GM18861 (cell line): ENCODE measurements around the gene PACSIN2.
"Not testable (repeated sequence)": the region's sequence is repeated elsewhere in the genome, so short reads cannot be mapped to it uniquely, and the experiment has no call there.

ENCODE experiments used
- ATAC-seq: cut with Tn5 transposase; IDR thresholded peaks from one replicate; pipeline ENCODE4 v1.9.1; 2021; ENCODE audit not compliant: unreplicated experiment

PACSIN2 gene

DNA sequence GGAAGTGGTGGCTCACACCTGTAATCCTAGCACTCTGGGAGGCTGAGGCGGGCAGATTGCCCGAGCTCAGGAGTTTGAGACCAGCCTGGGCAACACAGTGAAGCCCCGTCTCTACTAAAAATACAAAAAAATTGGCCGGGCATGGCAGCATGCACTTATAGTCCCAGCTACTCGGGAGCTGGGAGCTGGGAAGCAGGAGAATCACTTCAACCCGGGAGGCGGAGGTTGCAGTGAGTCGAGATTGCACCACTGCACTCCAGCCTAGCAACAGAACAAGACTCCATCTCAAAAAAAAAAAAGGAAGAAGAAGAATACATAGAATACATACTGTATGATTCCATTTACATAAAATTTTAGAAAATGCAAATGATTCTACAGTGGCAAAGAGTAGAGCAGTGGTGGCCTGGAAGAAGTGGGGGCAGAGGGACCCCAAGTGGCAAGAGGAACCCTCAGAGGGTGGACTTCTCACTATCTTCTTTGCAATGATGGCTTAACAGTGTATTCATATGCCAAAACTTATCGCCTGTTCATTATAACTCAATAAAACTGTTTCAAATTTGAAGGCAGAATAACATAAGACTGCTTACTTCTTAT, 22.0 kb downstream of the PACSIN2 start:
- no peak for ATAC-seq

DNA sequence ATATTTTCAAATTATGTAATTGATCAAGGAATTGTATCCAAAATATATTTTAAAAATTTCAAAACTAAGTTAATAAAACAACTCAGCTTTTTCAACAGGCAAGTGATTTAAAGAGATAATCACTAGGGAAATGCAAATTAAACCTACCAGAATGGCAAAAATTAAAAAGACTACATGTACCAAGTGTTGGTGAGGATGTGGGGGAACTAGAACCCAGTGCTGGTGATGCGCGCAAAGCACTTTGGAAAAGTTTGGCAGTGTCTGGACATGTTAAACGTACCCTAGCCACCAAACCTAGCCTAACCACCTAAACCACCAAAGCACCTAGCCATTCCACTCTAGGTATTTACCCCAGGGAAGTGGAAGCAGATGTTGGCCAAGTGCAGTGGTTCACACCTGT, 22.9 kb downstream of the PACSIN2 start:
- ATAC-seq, result no peak

DNA sequence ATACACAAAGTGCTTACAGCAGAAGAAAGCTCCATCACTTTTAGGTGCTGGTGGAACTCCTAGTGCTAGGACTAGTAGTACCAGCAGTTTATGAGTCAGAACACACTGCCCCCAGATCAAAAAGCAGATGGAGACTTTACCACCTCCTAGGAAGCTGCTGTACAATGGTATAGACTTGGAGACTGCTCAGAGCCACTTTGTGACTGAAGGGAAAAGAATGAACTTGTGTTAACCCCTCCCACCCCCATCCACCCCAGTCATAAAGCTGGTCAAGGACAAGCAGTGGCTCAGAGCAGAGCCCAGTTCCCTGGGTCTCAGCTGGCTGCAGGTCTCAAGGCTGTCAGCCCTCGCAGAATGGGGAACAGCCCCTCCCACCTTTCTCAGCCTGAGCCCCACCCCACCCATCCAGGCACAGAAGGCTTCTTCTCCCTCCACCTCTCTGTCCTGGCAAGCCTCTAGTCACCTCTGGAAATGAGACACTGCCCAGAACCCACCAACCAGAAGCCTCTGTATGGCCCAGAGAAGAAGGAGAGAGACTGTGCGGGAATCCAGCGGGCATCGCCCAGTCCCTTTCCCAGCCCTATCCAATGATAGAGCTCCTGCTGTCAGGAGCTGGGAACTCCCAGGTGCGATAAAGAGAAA, 23.8 kb downstream of the PACSIN2 start:
- ATAC-seq, result no peak

DNA sequence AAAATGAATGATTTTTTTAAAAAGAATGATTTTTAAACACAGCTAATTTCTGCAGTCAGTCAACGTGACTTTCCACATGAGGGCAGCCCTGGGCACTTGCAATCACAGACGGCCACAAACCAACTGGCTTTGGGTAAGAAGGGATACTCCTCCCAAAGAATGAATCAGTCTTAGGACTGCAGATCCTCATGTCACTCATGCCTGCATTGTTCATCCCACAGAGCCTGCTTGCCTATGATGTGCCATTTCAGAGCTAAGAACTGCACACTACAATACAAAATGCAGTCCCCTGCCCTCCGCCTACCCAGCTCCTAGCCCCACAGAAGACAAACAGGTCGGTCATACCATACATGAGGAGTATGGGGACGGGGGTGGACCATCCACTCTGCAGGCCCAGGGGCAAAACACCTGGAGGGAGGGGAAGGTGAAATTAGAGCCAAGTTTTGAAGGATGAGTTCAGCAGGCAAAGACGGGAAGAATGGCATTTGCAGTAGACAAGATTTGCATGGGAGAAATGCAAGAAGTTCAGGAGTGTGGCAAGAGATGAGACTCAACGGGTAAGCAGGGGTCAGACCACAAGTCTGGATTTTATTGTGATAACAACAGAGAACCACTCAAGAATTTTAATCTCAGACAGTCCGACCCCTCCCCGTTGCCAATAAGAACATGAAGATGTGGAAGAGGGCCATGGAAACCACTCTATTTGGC, 24.7 kb downstream of the PACSIN2 start:
- ATAC-seq, result no peak

DNA sequence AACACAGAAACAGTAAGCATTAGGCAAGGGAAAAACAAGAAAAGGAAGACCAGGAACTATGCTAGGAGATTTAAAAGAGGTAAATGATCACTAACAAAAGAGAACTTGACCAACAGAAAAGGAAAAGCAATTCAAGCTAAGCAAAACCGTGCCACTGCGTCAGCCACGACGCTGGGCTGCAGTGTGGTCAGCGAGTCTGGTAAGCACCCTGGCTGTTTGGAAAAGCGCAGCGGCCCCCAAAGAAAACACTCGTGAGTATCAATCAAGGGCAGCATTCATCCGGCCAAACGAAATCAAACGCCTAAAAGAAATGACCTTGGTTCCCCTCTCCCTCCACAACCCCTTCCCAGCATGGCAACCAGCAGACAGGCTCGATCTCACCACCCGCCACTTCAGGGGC, 28.8 kb downstream of the PACSIN2 start:
- ATAC-seq, result no peak

DNA sequence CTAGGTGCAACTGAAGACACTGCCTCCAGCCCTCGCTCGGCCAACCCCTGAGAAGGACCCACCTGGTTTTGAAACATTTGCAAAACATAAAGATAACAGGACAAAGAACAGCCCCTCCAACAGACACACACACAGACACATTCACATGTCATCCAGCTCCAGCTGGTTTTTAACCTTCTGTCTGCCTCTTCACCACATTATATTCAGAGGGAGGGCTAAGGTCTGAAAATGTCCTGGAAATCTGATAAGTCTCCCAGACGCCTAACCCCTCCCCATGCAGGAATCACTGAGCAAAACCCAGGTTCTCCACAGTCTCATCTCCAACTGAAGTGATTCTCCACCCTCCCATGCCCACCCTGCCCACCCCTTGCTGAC, 29.4 kb downstream of the PACSIN2 start:
- no peak for ATAC-seq

DNA sequence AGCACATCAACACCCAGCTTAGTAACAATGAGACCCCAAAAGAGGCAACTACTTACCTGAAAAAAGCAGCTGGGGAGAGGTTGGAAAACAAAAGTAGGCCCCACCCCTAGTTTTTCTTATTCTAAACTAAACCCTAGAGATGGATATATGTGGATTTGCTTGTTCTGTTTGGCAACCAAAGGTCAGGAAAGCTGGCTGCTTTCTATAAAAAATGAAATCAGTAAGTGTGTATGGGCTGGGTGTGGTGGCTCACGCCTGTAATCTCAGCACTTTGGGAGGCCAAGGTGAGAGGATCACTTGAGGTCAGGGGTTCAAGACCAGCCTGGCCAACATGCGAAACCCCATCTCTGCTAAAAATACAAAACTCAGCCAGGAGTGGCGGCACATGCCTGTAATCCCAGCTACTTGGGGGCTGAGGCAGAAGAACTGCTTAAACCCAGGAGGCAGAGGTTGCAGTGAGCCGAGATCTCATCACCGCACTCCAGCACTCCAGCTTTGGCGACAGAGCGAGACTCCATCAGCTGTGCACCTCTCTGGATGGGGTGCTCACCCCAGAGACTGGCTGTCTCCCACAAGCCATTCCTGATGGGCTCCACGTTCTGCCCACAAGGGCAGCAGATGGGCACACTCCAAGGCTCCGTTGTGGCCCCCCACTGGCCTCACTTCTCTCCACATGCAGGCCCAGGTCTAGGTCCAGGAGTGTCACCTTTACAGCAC, 30.0 kb downstream of the PACSIN2 start:
- ATAC-seq, result no peak

DNA sequence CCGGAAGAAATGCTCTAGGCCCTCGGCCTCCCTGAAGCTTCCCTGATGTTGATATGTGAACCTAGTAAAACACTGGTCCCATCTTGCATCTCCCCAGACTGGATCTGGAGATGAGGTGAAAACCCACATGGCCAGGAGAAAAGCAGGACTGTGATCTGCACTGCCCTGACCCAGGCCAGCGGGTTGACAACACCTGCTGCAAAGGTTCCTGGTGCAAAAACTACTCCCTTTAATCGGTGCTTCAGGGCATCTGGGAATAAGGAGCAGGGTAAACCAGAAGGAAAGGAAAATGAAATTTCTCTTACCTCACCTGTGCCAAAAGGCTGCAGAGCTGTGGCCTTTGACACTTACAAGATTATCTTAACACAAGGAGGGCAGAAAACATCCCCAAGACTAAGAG, 30.6 kb downstream of the PACSIN2 start:
- ATAC-seq, result no peak

DNA sequence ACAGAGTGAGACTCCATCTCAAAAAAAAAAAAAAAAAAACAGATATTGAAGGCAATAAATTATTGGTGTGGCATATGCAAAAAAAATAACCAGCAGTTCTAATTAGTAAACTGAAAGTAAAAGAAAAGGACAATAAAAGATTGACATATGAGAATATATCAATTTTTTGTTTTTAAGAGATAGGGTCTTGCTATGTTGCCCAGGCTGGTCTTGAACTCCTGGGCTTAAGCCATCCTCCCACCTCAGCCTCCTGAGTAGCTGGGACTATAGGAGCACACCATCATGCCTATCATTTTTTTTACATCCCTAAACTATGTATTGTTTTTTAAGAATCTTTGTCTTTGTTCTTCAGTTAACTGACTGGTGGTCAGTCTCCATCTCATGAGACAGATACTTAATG, 31.5 kb downstream of the PACSIN2 start:
- ATAC-seq, result no peak

DNA sequence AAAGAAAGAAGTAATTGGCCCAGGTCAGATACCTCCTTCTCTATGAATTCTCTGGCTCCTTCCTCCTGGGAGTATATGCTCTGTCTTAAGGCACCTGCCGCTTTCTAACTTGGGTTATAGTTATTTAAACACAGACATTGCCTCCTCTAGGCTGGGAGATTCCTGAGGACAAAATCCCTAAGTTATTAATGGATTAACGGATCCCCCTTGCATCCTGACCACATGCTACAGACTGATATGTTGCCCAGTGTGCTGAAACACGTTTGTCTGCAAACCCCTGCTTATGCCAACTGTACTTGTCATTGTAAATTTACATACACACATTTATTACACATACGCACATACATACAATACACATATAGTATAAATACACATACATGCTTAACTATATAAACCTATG, 35.3 kb downstream of the PACSIN2 start:
- ATAC-seq, result no peak

DNA sequence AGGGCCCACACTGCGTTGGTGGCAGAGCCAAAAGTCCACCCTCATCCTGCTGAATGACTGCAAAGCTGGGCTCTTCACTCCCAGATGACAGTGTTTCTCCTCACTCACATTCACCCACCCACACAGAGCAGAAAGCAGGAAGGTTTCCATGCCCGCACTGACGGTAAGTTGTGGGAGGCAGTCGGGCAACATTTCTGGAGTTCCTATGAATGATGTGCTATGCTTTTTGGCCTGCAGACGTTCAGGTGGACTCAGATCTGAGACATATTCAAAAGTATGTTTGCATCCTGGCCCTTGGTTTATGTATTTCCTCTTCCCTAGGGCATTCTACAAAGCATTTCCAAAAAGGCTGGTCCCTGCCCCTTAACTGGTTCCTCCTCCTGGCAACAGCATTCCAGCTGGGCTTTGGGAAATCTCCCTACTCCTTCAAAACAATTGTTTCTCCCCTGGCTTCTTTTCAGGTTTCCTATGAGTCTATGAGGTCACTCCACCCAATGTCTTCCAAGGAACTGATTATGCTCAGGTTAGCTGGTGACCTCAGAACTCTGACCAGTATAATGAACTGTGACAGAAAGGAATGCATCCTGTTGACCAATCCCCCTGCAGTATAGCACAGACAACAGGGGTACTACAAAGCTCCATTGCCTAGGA, 36.4 kb downstream of the PACSIN2 start:
- ATAC-seq, result no peak

DNA sequence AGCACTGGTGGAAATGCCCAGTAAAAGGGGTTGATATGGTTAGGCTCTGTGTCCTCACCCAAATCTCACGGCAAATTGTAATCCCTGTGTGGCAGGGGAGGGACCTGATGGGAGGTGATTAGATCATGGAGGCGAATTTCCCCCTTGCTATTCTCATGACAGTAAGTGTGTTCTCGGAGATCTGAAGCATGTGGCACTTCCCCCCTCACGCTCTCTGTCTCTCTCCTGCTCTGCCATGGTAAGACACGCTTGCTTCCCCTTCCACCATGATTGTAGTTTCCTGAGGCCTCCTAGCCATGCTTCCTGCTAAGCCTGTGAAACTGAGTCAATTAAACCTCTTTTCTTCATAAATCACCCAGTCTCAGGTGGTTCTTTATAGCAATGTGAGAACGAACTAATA, 37.4 kb downstream of the PACSIN2 start:
- no peak for ATAC-seq

DNA sequence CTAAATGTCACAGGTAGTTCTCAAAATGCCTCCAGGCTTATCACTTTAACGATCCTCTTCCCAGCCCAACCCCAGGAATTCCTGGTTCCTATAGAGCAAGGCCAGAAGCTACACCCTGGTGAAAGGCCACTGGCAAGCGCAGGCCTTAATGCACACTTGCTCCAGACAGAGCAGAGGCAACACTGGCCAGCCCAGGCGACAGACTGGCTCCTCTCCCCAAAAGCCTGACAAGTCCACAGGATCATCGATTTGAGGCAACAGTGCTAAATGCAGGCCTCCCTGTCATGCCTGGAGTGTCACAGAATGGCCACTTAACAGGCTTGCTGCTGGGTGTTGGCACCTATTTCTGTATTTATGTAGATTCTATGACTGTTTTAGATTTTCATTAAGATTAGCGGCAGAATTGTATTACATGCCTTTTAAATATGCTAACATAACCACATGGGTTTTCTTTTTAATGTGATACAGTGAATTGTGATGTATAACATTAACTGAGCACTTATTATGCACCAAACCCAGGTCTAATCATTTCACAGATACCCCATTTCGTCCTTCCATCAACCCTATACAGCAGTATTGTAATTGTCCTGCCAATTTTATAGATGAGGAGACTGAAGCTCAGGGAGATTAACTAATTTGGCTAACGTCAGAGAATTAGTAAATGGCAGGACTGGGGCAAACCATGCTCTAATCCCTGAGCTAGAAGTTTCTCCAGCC, 38.6 kb downstream of the PACSIN2 start:
- no peak for ATAC-seq

DNA sequence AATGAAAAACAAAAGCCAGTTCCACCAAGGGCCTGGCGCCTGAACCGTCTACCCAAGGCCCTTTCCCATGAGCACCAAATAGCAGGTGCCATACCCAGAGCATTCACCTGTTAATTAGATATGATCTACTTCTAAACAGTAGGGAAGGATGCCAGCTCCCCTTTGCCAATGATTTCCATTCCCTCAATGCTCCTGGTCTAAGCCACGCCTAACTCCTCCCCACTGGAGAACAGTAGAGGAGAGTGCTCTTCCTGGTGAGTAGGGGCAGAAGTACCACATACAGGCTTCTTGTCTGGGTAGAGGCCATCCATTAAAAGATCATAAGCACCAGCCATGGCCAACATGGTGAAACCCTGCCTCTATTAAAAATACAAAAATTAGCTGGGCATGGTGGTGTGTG, 40.7 kb downstream of the PACSIN2 start:
- ATAC-seq, result no peak

DNA sequence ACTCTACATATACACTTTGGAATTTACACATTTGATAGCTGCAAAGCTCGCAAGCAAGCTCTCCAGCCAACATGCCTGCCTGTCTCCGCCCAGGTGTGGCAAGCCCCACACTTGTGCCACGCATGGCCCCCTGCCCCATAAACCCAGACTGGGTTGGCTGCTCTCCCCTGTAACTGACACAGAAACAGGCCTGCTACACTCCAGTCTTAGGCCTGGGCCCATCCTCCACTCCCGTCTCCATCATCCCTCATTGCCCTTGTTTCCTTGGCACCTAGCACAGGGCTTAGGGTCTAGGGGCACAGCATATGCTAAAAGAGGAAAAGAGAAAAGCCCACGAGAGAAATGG, 41.4 kb downstream of the PACSIN2 start:
- no peak for ATAC-seq

DNA sequence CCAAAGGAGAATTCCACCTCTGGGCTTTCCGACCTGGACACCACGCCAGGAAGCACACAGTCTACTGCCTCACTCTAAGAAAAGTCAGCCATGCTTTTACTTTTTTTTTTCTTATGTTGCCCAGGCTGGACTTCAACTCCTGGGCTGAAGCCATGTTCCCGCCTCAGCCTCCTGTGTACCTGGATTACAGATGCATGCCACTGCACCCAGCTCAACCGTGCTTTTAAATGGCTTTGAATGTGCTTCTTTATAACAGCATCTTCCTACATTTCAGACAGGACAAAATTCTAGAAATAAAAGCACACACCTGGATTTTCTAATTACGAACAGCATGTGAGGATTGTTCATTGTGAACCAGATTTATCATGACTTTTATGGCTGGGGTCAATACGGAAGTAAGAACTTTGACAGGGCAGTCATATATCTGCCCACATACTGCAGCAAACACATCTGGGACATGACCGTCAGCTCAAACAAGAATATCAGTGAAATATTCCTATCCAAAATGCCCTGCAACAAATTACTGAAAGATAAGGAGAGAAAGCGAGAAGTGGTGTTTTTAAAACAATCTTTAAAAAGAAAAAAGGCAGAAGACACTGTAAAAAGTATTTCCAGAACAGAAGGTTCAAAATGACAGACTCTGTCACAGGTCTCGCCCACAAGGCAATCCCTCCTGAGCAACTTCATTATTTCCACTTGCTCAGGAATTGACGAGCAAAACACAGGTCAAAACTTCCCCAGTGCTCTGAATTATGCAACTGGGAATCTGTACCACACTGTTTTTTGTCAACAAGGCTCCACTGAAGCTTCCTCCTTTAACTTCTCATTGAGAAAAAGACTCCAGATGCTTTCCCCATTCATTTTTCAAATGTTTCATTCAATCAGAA, 42.1 kb downstream of the PACSIN2 start:
- ATAC-seq, result no peak

DNA sequence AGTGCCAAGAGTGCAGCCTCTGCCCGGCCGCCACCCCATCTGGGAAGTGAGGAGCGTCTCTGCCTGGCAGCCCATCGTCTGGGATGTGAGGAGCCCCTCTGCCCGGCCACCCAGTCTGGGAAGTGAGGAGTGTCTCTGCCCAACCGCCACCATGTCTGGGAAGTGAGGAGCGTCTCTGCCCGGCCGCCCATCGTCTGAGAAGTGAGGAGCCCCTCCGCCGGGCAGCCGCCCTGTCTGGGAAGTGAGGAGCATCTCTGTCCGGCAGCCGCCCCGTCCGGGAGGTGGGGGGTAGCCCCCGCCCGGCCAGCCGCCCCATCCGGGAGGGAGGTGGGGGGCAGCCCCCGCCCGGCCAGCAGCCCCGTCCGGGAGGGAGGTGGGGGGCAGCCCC, 43.5 kb downstream of the PACSIN2 start:
- not testable (repeated sequence) for ATAC-seq

DNA sequence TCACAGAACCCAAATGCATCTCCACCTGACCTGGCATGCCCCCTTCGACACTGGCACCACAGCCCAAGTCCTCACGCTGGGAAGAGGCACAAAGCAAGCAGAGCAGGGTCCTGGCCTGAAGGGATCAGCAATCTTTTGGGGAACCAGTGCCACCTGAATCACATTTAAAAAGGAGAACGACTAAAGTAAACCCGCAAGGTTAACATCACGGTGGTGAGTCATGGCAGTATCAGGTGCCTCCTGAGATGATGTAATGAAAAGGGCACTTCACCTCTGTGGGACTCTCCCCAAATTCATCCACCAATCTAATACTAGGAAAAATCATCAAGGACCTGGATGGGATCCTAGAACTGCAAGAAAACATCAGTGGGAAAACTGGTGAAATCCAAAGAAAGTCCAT, 44.9 kb downstream of the PACSIN2 start:
- ATAC-seq, result no peak

DNA sequence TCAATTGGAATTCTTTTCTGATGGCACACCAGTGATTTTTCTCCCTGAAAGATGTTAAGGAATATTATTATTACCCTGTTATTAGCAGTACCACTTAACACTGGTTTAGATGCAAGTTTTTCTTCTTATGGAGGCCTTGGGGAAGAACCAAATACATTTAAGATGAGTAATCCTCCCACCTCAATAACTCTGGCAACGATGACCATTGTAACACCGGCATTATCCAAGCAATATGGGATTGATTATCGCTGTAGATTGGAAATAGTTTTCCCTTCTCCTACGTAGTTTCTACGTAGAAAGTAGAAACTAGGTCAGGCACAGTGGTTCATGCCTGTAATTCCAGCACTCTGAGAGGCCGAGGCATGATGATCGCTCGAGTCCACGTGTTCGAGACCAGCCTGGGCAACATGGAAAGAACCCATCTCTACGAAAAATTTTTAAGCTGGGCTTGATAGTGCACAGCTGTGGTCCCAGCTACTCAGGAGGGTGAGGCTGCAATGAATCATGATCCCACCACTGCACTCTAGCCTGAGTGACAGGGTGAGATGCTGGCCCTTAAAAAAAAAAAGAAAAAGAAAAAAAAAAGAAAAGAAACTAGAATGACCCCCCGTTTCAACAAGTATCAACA, 45.5 kb downstream of the PACSIN2 start:
- ATAC-seq, result no peak

DNA sequence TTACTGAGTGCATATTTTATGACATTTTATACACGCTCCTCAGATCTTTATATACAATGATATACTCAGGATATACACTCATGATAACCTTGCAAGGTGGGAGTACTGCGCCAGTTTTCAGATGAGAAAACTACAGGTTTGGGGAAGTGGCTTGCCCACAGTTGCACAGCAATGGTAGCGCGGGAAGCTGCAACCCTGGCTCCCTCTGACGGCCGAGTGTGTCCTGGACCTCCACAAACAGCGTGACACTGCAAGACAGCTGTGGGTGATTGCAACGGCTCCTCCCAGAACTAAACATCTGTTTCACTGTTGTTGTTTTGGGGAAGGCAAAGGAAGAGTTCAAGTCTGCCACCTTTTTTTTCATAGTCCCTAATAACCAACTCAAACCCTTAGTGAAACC, 47.0 kb downstream of the PACSIN2 start:
- no peak for ATAC-seq
